ENCODE data around the gene CLEC6A.
"Not testable (repeated sequence)": the region's sequence is repeated elsewhere in the genome, so short reads cannot be mapped to it uniquely, and the experiment has no call there.

The CLEC6A gene

DNA sequence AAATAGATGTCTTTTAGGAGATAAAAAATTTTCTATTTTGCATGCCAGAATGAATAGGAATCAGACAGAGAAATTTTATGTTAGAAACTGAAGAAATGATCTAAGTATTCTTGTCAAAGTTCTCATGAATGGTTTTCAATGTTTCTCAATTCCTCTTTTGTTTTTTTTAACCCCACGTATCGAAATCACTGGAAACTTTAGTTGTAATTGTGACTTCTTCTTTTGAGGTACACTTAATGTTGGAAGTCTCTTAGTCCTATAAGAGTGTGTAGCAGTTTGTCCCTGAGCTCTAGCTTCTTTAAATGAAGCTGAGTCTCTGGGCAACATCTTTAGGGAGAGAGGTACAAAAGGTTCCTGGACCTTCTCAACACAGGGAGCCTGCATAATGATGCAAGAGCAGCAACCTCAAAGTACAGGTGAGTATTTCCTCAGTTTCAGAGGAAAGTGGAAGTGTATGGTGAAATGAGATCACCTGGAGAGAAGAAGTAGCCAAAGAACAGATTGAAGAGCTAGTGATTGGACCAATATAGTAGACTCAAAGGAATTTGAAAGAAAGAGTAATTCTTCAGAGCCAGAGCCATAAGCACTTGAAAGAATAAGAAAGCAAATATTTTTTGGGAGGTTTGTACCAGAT, at the start of gene CLEC6A:
TSS of gene CLEC6A (plus strand) at position 236 of the 634 bp plus-strand sequence. CDS start at position 386, 150 bp downstream.
- Histone ChIP-seq H3K27me3 (ENCODE audit: insufficient read depth, low read depth, severe bottlenecking) (no peaks in the 10 kb centered on the region), H3K4me3 (ENCODE audit: low read depth, low read length) (no peak within 1 kb of the TSS), H3K9me3 (ENCODE audit: severe bottlenecking) (no peaks in the 10 kb centered on the region), H3K27ac (no peak within 1 kb of the TSS), H3K36me3 (no peaks in the 10 kb centered on the region)
- DNase-seq = no peak
- TF ChIP-seq, protein P1, sequence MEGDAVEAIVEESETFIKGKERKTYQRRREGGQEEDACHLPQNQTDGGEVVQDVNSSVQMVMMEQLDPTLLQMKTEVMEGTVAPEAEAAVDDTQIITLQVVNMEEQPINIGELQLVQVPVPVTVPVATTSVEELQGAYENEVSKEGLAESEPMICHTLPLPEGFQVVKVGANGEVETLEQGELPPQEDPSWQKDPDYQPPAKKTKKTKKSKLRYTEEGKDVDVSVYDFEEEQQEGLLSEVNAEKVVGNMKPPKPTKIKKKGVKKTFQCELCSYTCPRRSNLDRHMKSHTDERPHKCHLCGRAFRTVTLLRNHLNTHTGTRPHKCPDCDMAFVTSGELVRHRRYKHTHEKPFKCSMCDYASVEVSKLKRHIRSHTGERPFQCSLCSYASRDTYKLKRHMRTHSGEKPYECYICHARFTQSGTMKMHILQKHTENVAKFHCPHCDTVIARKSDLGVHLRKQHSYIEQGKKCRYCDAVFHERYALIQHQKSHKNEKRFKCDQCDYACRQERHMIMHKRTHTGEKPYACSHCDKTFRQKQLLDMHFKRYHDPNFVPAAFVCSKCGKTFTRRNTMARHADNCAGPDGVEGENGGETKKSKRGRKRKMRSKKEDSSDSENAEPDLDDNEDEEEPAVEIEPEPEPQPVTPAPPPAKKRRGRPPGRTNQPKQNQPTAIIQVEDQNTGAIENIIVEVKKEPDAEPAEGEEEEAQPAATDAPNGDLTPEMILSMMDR (IDR thresholded peaks at IDR 0.05; ENCODE audit: low read depth, low read length) = no peak

DNA sequence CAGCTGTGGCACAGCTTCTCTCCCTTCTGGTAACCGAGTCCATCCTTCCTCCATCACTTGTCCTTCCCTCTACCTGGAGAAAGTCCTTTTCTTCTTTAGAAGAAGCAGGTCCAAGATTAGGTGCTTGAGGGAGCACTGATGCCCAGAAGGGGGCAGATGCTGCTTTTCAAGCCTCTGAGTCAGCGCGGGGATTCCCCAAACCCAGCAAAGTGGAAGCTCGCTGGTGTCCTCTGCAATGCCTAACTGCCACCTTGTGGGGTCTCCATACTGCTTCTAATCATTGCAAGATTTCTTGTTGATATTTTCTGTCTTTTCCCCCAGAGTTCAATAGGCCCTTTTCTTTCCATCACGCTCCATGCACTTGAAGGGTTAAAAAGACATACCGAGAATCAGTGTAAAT, 36.2 kb upstream of the CLEC6A start:
- peak; percentile 38 for DNase-seq
- H3K27me3 ChIP-seq (ENCODE audit: insufficient read depth, low read depth, severe bottlenecking); H3K4me3 ChIP-seq (ENCODE audit: low read depth, low read length); H3K9me3 ChIP-seq (ENCODE audit: severe bottlenecking); H3K36me3 ChIP-seq; H3K27ac ChIP-seq: not testable (repeated sequence)
- TF ChIP-seq, protein P1 (IDR thresholded peaks at IDR 0.05; ENCODE audit: low read depth, low read length) = 0 out of 2 replicates have a peak, but pooled peaks have one; percentile 15

DNA sequence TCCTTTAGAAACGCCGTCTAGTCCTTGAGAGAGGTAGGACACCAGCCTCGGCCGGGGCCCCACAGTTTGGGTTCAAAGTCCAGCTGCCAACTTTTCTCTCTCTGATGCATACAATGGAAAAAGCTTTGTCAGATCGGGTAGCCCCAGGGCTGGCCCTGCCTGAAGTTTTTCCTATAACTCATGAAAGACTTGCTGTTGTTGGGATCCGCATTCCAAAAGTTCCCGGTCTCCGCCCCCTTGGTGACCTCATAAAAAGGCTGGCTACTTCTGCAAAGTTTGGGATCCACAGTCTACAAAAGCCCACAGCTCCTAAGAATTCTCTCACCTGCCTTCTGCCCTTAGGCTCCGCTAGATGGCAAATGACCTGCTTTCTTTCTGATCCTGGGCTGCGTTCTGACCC, 35.3 kb upstream of the CLEC6A start:
- TF ChIP-seq, protein P1 (IDR thresholded peaks at IDR 0.05; ENCODE audit: low read depth, low read length) = no peak
- no peak overlapping the region for H3K4me3 ChIP-seq (ENCODE audit: low read depth, low read length)
- DNase-seq = no peak
- no peak overlapping the region for H3K27ac ChIP-seq
- H3K36me3 ChIP-seq = no peaks in the 10 kb centered on the region
- no peaks in the 10 kb centered on the region for H3K9me3 ChIP-seq (ENCODE audit: severe bottlenecking)
- no peaks in the 10 kb centered on the region for H3K27me3 ChIP-seq (ENCODE audit: insufficient read depth, low read depth, severe bottlenecking)

DNA sequence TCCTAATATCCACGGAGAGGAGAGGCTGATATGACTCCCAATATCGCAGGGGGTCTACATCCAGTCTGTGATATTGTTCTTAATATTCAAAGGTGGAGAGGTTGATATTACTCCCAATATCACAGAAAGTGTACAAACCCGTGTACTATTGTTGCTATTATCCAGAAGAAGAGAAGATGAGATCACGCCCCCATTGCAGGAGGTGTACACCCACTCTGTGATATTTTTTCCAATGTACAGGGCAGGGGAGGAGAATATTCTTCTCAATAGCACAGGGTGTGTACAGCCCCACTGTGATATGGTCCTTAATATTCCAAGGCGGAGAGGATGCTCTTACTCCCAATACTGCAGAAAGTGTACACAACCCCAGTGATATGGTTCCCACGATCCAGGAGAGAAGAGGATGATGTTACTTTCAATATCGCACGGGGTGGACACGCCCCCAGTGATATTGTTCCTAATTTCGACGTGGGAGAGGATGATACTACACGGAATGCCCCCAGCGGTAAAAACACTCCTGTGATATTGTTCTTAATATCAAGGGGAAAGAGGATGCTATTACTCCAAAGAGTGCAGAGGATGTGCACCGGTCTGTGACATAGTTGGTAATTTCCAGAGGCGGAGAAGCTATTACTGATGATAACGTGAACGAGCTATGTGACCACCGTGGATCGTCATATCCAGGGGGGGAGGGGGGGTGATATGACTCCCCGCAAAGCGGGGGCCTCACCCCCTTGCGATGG, 11.1 kb upstream of the CLEC6A start:
- not testable (repeated sequence) for DNase-seq; H3K27me3 ChIP-seq (ENCODE audit: insufficient read depth, low read depth, severe bottlenecking); H3K27ac ChIP-seq; H3K9me3 ChIP-seq (ENCODE audit: severe bottlenecking); H3K4me3 ChIP-seq (ENCODE audit: low read depth, low read length); H3K36me3 ChIP-seq

DNA sequence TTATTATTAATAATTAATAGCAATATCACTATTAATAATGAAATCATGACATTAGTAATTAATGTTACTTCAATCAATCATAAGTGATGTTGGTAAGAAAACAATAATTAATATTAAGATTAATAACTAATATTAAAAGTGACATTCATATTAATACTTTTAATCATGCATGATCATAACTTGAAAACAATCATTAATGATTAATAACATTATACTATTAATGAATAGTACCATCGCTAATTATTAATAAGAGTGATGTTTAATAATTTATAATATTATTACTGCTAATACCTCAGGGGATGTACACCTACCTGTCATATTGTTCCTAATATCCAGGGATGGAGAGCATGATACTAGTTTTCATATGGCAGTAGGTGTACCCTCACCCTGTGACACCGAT, 10.0 kb upstream of the CLEC6A start:
- TF ChIP-seq, protein P1 (IDR thresholded peaks at IDR 0.05; ENCODE audit: low read depth, low read length) = no peak
- DNase-seq = no peak
- H3K9me3 ChIP-seq (ENCODE audit: severe bottlenecking) = no peaks in the 10 kb centered on the region
- no peak overlapping the region for H3K4me3 ChIP-seq (ENCODE audit: low read depth, low read length)
- no peak overlapping the region for H3K27ac ChIP-seq
- no peaks in the 10 kb centered on the region for H3K27me3 ChIP-seq (ENCODE audit: insufficient read depth, low read depth, severe bottlenecking)
- no peaks in the 10 kb centered on the region for H3K36me3 ChIP-seq

DNA sequence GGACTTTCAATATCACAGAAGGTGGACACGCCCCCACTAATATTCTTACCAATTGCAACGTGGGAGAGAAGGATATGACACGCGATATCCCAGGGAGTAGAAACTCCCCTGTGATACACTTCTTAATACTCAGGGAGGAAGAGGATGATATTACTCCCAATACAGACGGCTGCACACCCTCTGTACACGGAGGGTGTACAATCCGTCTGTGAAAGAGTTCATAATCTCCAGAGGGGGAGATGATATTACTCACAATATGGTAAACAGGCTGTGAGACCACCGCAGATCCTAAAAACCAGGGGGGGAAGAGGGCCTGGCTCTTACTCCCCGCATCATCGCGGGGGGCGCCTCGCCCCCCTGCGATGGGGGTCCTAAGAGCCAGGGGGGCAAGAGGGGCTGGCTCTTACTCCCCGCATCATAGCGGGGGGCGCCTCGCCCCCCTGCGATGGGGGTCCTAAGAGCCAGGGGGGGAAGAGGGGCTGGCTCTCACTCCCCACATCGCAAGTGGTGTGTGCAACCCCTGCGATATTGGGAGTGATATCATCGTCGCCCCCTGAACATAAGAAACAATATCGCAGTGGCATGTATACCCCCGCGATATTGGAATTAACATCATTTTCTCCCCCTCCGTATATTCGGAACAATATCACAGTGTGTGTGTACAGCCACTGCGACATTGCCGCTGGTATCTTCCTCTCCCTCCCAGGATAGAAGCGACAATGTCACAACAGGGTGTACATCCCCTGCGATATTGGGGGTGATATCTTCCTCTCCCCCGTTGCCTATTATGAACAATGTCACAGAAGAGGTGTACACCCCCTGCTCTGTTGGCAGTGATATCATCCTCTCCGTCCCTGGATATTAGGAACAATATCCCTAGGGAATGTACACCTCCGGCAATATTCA, 8.9 kb upstream of the CLEC6A start:
- DNase-seq = no peak
- Histone ChIP-seq H3K36me3 (no peaks in the 10 kb centered on the region), H3K27ac (no peak overlapping the region), H3K9me3 (ENCODE audit: severe bottlenecking) (no peaks in the 10 kb centered on the region), H3K27me3 (ENCODE audit: insufficient read depth, low read depth, severe bottlenecking) (no peaks in the 10 kb centered on the region), H3K4me3 (ENCODE audit: low read depth, low read length) (no peak overlapping the region)
- TF ChIP-seq, protein P1 (IDR thresholded peaks at IDR 0.05; ENCODE audit: low read depth, low read length) = no peak
